NCI-H2107 treated with DMSO at 0.1 percent for 48 hours (cell line): ENCODE measurements around the gene CFAP61.
"Not testable (repeated sequence)": the region's sequence is repeated elsewhere in the genome, so short reads cannot be mapped to it uniquely, and the experiment has no call there.

ENCODE experiments used
- DNase-seq: peaks from one replicate; lab custom pipeline; 2025; ENCODE audit not compliant: unreplicated experiment; lab: John Stamatoyannopoulos, UW

The CFAP61 gene

DNA sequence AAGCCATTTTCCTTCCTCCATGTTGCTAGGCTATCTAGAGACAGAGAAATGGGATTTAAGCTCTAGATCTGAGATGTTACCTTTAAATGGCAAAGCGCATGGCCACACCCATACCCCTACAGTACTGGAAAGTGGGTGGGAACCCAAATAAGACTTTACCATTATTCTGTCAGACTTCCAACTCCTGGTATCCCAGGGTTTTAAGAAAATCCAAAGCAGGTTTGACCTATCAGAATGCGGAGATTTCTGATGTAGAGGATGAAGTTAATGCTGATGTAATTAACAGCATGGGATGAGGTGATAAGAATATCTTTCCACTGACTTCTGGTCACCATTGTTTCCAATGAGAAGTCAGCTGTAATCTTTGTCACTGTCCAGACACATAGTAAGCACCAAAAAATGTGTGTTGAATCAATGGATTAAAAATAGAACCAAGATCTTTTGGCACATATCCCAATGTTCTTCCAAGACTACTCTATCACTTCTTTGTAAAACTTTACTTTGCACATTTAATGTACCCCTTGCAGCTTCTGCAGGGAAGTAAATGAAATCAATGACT lies 174.8 kb downstream of the CFAP61 start:
- no peak for DNase-seq

GRCh38 chr20:20228351-20228750 lies 176.0 kb downstream of the CFAP61 start:
- no peak for DNase-seq

GRCh38 chr20:20229595-20229994 lies 177.3 kb downstream of the CFAP61 start:
- no peak for DNase-seq

GRCh38 chr20:20230741-20231140 lies 178.4 kb downstream of the CFAP61 start:
- no peak for DNase-seq

GRCh38 chr20:20231528-20232298 lies 179.4 kb downstream of the CFAP61 start:
- no peak for DNase-seq

GRCh38 chr20:20233041-20233514 lies 180.7 kb downstream of the CFAP61 start:
- no peak for DNase-seq

DNA sequence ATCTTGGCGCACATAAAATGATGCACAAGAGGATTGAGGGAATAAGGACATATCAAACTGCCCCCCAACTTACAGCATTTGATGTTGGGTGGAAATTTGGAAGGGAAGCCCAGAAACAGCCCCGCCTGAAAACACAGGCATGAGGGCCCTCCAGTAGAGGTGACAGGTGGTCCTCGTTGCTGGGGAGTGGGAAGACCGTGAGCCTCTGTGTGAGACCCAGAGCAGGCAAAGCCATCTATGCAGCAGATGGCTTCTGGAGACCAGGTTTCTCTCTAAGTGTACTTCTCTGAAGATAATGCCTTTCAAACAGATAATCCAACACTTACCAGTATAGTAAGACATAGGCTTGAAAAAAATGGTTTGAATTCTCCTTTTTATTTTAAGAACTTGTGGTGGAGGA lies 183.3 kb downstream of the CFAP61 start:
- DNase-seq, result no peak

DNA sequence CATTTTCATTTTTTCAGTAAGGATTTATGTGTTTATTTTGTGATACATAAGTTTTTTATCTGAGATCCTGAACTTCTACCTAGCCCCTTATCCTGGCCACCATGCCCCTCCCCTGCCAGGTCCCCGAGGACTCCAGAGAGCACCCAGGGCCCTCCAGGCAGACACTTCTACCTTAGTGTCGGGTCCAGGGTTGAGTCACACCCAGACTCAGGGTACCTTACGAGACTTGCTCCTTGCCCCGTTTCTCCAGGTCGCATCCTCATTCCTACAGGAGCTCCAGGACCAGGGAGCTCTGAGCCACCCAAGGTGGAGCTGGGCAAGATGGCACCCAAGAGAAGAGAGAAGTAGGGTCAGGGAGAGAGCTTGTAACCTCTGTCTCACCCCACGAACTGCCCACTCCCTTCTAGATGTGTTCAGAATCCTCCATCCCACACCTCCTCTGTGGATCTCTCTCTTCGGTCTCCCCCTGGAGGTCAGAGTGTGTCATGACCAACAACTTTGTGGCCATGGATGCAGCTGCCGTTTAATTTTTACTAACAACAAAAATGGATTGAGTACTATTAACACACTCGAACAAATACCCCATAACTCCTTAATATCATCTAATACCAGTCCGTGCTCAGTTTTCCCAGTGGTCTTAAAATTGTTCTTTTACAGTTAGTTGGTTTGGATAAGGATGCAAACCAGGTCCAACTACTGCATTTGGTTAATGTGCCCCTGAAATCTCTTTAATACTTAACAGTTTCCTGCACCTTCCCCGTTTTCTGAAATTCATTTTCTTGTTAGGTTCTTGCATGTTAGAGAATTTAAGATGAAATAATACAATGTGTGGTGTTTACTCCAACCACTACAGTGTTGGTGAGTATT lies 185.0 kb downstream of the CFAP61 start:
- no peak for DNase-seq

- DNase-seq, result peak; percentile 74
Observed at GRCh38 chr20:20241976-20242375, 189.6 kb downstream of the CFAP61 start.

DNA sequence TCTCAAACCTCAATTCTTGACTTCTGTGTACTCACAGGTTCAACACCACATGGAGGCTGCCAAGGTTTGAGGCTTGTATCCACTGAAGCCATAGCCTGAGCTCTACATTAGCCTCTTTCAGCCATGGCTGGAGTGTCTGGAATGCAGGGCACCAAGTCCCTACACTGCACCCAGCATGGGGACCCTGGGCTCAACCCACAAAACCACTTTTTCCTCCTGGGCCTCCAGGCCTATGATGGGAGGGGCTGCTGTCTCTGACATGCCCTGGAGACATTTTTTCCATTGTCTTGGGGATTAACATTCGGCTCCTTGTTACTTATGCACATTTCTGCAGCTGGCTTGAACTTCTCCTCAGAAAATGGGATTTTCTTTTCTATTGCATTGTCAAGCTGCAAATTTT lies 192.1 kb downstream of the CFAP61 start:
- not testable (repeated sequence) for DNase-seq

DNA sequence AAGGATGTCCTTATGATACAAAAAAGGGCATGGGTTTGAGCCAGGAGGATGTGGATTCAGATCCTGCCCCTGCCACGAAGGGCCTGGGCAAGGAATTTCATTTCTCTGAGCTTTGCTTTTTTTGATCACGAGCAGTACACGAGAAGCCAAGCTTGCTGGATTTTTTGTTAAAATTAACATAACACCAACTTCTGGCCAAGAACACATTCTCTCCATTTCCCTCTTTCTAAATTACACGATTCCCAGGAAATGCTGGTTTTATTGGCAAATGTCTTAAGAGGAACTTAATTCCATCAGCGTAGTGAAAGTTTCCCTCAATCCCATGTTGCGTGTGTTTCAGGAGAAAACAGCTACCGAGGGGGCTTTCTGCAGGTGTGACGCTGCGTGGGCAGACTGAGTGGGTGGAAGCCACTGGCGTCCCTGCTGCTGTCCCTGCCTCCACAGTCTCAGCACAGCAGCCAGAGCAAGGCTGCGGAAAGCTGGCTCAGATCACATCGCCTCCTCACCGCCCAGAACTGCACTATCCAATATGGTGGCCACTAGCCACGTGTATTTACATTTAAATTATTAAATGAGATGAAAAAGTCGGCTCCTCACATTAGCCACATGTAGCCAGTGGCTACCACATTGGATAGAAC lies 194.8 kb downstream of the CFAP61 start:
- DNase-seq, result no peak

GRCh38 chr20:20248620-20249200 lies 196.4 kb downstream of the CFAP61 start:
- no peak for DNase-seq

DNA sequence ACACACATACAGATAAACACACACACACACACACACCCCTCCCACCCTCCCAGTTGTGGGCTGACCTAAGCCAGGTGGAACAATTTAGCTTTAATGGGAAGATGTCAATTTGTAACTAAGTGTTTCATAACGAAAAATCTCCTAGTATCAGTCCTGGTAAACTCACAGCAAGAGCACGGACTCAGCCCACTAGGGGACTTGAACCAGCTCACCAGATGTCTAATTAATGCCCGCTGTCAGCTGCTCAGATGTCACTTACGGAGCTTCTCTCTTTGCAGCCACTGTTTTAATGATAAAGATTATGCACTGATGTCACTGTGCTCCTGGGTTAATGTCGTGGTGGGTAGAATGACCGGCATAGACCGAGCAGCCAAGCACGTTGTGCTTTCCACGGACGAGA lies 199.0 kb downstream of the CFAP61 start:
- DNase-seq, result no peak

DNA sequence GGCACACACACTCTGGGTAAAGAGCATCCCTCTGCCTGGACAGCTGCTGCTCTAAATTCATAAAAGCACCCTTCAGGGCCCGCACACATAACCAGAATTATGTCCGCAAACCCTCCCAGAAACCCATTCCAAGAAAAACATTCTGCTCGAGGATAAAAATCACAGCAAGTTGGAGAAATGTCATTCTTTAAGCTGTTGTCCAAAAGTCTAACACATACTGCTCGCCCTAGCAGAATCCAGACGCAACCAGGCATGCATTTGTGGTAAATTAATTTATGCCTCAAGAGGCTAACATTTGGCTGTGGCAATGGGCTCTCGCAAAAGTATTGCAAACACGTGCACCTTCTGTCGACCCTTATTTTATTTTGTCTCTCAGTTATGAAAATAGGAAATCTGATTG lies 199.5 kb downstream of the CFAP61 start:
- DNase-seq, result no peak

DNA sequence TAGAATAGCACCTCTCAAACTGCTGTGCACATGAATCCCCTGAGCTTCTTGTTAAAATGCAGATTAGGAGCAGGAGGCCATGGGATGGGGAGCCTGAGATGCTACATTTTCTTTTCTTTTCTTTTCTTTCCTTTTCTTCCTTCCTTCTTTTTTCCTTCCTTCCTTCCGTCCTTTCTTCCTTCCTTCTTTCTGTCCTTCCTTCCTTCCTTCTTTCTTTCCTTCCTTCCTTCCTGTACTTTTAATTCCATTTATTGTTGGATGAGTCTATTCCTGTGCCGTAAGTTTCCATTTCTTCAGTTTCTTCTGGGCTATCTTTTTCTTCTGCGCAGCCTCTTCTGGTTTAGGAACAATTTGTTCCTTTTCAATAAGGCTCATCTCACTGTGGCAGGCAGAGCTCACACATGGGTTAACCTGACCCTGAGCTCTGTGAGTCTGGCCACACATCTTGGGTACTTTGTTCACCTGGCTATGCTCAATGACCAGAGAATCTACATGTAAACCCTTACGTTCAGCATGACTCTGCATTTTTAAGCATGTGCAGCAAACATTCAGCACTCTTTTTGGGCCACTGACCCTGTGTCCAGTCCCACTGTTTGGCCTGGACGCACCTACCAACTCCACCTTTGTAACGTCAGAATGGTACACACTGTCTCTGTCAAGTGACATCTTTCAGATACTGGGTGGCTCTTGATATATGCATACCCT lies 200.9 kb downstream of the CFAP61 start:
- DNase-seq, result no peak

- DNase-seq, result no peak
Observed at GRCh38 chr20:20253744-20254330, 201.5 kb downstream of the CFAP61 start.

DNA sequence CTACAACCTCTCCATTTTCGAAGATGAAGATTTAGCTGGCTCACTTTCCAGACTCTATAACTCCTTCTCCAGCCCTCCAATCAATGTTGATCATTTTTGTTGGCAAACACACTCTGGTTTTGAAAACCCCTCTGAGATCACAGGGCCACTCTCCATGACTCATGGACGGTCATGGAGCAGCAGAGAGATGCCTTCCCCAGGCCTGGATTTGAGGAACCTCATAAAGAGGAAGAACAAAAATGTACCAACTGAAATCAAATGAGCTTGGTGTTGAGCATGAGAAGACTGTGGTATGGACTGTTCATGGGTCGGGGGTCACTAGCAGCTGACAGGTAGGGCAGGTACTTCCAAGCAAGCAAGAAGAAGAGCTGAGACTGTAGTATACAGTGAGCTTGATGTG lies 202.8 kb downstream of the CFAP61 start:
- no peak for DNase-seq

DNA sequence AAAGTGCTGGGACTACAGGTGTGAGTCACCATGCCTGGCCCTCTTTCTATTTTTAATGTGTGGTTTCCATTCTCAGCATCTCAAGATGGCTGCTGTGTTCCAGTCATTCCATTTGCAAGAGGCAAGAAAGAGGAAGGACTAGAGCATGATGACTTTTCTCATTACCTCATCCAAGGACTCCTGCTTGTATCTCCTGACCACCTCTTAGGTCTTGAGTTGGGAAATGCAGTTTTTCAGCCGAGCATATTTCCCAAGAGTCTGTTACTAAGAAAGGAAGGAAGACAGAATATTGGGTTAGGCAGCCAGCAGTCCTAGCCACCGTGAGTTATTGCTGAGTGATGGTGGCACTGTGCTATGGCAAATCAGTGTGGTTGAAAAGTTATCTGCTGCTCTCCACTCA lies 207.2 kb downstream of the CFAP61 start:
- no peak for DNase-seq

- no peak for DNase-seq
Observed at GRCh38 chr20:20261159-20261558, 208.8 kb downstream of the CFAP61 start.

DNA sequence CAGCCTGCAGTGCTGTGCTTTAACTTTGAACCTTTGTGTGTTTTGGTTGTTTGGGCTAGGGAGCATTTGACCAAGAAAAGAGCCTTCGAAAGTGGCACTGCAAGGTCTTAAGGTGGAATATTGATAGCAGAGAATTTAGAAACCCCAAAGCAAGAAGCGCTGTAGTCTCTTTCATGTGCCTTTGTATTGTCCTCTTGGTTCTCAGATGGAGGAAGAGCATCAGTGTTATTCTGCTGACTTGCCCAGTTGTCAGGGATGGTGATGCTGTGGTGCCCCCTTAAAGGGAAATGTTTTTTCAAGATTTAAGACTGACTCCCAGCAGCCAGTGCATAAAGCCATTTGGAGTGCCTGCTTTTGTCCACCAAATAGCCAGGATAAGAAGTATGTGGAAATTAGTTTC lies 212.9 kb downstream of the CFAP61 start:
- no peak for DNase-seq
